HG03108 (cell line): Measurements from ENCODE around the gene KLHL25.

Experiments used
- ATAC-seq: cut with Tn5 transposase; IDR thresholded peaks from one replicate; pipeline ENCODE4 v1.9.1; 2021; ENCODE audit warnings: moderate library complexity; ENCODE audit not compliant: unreplicated experiment

KLHL25 gene

GRCh38 chr15:85777250-85778106 is 17.2 kb downstream of the KLHL25 start:
- ATAC-seq = no peak

- no peak for ATAC-seq
Measured at GRCh38 chr15:85773970-85774369, 20.8 kb downstream of the KLHL25 start.

- ATAC-seq = no peak
Measured at GRCh38 chr15:85773249-85773648, 21.5 kb downstream of the KLHL25 start.

- no peak for ATAC-seq
Measured at GRCh38 chr15:85772668-85773067, 22.1 kb downstream of the KLHL25 start.

- no peak for ATAC-seq
Measured at GRCh38 chr15:85771781-85772445, 22.8 kb downstream of the KLHL25 start.

- no peak for ATAC-seq
Measured at GRCh38 chr15:85771271-85771670, 23.5 kb downstream of the KLHL25 start.

- no peak for ATAC-seq
Measured at GRCh38 chr15:85770096-85771041, 24.4 kb downstream of the KLHL25 start.

- no peak for ATAC-seq
Measured at GRCh38 chr15:85769182-85769900, 25.4 kb downstream of the KLHL25 start.

- no peak for ATAC-seq
Measured at GRCh38 chr15:85768595-85769168, 26.0 kb downstream of the KLHL25 start.

GRCh38 chr15:85767785-85768529 is 26.8 kb downstream of the KLHL25 start:
- ATAC-seq = no peak

GRCh38 chr15:85766001-85766831 is 28.5 kb downstream of the KLHL25 start:
- ATAC-seq = no peak

GRCh38 chr15:85764649-85765277 is 30.0 kb downstream of the KLHL25 start:
- no peak for ATAC-seq

GRCh38 chr15:85763673-85764633 is 30.8 kb downstream of the KLHL25 start:
- ATAC-seq = no peak

- no peak for ATAC-seq
Measured at GRCh38 chr15:85763157-85763556, 31.6 kb downstream of the KLHL25 start.

GRCh38 chr15:85762756-85763127 is 32.0 kb downstream of the KLHL25 start:
- no peak for ATAC-seq

- no peak for ATAC-seq
Measured at GRCh38 chr15:85762039-85762755, 32.5 kb downstream of the KLHL25 start.
